Esophagus squamous epithelium (tissue), 5 donors: ENCODE measurements around the gene LARP4B. TPM values are rescaled to one million over a fixed set of nuclear protein-coding genes. Genes with fewer than 3 reads are reported as not detected.
"Not testable (repeated sequence)": the region's sequence is repeated elsewhere in the genome, so short reads cannot be mapped to it uniquely, and the experiment has no call there.

ENCODE experiments used
- DNase-seq: peaks from one replicate; lab custom pipeline; 2025; lab: John Stamatoyannopoulos, UW
- H3K27ac ChIP-seq, 4 donors: fragments of 200-600 bp; sonication (generic); one replicate each; pipeline ENCODE4 v1.5.1; 2016 to 2019; ENCODE audit warnings: mild to moderate bottlenecking in 1 of 4
- H3K27me3 ChIP-seq, 4 donors: fragments of 200-600 bp; sonication (generic); 1 replicate in 3 of 4; 2 replicates in 1 of 4; pipeline versions ENCODE4 v1.5.1 to v1.6.0; 2017 to 2021; ENCODE audit warnings: antibody characterized with exemption in 1 of 4
- H3K36me3 ChIP-seq, 3 donors: fragments of 200-600 bp; sonication (generic); one replicate each; pipeline ENCODE4 v1.5.1; 2016 to 2019
- H3K4me1 ChIP-seq, 3 donors: fragments of 200-600 bp; sonication (generic); one replicate each; pipeline ENCODE4 v1.5.1; 2017 to 2019
- H3K4me3 ChIP-seq, 4 donors: fragments of 200-600 bp; sonication (generic); 1 replicate in 3 of 4; 2 replicates in 1 of 4; pipeline ENCODE4 v1.5.1; 2016 to 2019; ENCODE audit warnings: mild to moderate bottlenecking in 2 of 4, moderate library complexity in 1 of 4
- H3K9me3 ChIP-seq, 3 donors: fragments of 200-600 bp; sonication (generic); one replicate each; pipeline ENCODE4 v1.5.1; 2016 to 2019
- POLR2A ChIP-seq, 4 donors: fragments of 450-650 bp; IDR thresholded peaks; one replicate each; pipeline ENCODE4 v1.6.1; 2017; ENCODE audit warnings: antibody characterized with exemption in 4 of 4, mild to moderate bottlenecking in 4 of 4, moderate library complexity in 3 of 4
- WGBS, 2 donors: methylation state at CpG; one replicate each; pipeline ENCODE4 v1.1.5; 2018; 5-methylcytosine and 5-hydroxymethylcytosine counted together
- intact Hi-C: fragments of 100-400 bp; cut with DNase I; formaldehyde crosslinking; loops from one replicate; pipeline ENCODE4 v1.15.0; 2022
- total RNA-seq, 4 donors: library from RNA; depleted of rRNA; stranded (reverse); fragments of >200 nt; gene quantifications; one replicate each; pipeline ENCODE4 v1.1.0, GENCODE V29; 2016
- TF ChIP-seq, protein P1 (sequence below), 6 experiments: fragments of 450-650 bp in 4 of 6; fragments of 200-600 bp in 2 of 6; sonication (generic) in 2 of 6; IDR thresholded peaks; one replicate each; pipeline ENCODE4 v1.5.1; 2016 to 2019; ENCODE audit warnings: antibody characterized with exemption in 6 of 6, mild to moderate bottlenecking in 4 of 6, moderate library complexity in 4 of 6
- donor health status: DM: yes; HTN: yes; CAD: no.

LARP4B gene
- total RNA-seq, 4 donors from 2014 or later = 32.7 to 75.5 (median 63.4) TPM

DNA sequence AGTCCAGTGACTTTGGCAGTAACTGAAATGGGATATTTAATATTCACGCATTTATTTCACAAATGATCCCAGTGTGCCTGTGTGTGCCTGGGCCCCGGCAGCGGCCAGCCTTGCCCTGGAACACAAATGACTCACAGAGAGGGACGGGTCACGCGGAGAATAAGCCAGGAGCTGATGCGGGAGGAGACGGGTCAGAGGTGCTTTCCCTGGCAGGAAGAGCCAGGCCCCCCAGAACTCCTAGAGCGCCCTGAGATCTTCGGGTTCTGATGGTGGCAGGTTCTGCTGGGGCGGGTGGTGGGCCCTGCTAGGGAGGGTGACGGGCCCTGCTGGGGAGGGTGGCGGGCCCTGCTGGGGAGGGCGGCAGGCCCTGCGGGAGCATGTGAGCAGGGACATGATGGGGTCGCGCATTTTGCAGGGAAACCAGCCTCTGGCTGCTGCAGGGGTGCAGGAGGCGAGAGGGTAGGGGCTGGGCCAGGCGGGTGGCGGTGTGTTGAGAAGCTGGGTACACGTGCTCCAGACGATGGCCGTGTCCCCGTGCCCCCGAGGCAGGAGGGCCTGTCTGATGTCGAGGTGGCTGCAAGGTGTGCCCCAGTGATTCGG is 157.8 kb downstream of the LARP4B start:
- Histone ChIP-seq H3K4me1 (peaks cover 0 to 9% (median 0%) of the 10 kb centered on the region in 3 donors), H3K9me3 (peaks cover 0 to 6% (median 4%) of the 10 kb centered on the region in 3 donors), H3K36me3 (no peaks in the 10 kb centered on the region), H3K27me3 (no peaks in the 10 kb centered on the region), H3K27ac (no peak overlapping the region), H3K4me3 (no peak overlapping the region)
- 85 to 87% methylated on average over 9 to 13 of the region's 27 CpGs for WGBS, 2 donors
- TF ChIP-seq, protein P1, sequence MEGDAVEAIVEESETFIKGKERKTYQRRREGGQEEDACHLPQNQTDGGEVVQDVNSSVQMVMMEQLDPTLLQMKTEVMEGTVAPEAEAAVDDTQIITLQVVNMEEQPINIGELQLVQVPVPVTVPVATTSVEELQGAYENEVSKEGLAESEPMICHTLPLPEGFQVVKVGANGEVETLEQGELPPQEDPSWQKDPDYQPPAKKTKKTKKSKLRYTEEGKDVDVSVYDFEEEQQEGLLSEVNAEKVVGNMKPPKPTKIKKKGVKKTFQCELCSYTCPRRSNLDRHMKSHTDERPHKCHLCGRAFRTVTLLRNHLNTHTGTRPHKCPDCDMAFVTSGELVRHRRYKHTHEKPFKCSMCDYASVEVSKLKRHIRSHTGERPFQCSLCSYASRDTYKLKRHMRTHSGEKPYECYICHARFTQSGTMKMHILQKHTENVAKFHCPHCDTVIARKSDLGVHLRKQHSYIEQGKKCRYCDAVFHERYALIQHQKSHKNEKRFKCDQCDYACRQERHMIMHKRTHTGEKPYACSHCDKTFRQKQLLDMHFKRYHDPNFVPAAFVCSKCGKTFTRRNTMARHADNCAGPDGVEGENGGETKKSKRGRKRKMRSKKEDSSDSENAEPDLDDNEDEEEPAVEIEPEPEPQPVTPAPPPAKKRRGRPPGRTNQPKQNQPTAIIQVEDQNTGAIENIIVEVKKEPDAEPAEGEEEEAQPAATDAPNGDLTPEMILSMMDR (IDR thresholded peaks at IDR 0.05) = no peak
- no peak for TF ChIP-seq POLR2A (IDR thresholded peaks at IDR 0.05)
- DNase-seq = no peak
- intact Hi-C loops = no loop called here

GRCh38 chr10:772227-772637 is 159.3 kb downstream of the LARP4B start:
- TF ChIP-seq, protein P1 (IDR thresholded peaks at IDR 0.05) = no peak
- TF ChIP-seq POLR2A (IDR thresholded peaks at IDR 0.05) = no peak
- WGBS, 2 donors = 68 to 78% methylated on average over 2 to 8 of the region's 14 CpGs

GRCh38 chr10:771647-772046 is 159.9 kb downstream of the LARP4B start:
- WGBS, 2 donors = 79 to 83% methylated on average over 9 to 10 of the region's 10 CpGs
- peaks cover 0 to 9% (median 0%) of the 10 kb centered on the region in 3 donors for H3K4me1 ChIP-seq
- H3K27ac ChIP-seq = no peak overlapping the region
- H3K27me3 ChIP-seq = no peaks in the 10 kb centered on the region
- peaks cover 0 to 14% (median 4%) of the 10 kb centered on the region in 3 donors for H3K9me3 ChIP-seq
- intact Hi-C loops = no loop called here
- no peak for TF ChIP-seq POLR2A (IDR thresholded peaks at IDR 0.05)
- H3K36me3 ChIP-seq = no peaks in the 10 kb centered on the region
- H3K4me3 ChIP-seq = no peak overlapping the region
- DNase-seq = no peak

More at GRCh38 chr10:772227-772637, 159.3 kb downstream of the LARP4B start:
- DNase-seq = no peak
- Histone ChIP-seq H3K27ac (no peak overlapping the region), H3K27me3 (no peaks in the 10 kb centered on the region), H3K9me3 (peaks cover 0 to 13% (median 4%) of the 10 kb centered on the region in 3 donors), H3K4me1 (peaks cover 0 to 9% (median 0%) of the 10 kb centered on the region in 3 donors), H3K36me3 (no peaks in the 10 kb centered on the region), H3K4me3 (no peak overlapping the region)
- intact Hi-C loops = no loop called here

GRCh38 chr10:770975-771374 is 160.5 kb downstream of the LARP4B start:
- H3K4me3 ChIP-seq = no peak overlapping the region
- TF ChIP-seq, protein P1 (IDR thresholded peaks at IDR 0.05) = no peak
- TF ChIP-seq POLR2A (IDR thresholded peaks at IDR 0.05) = no peak
- no peaks in the 10 kb centered on the region for H3K27me3 ChIP-seq
- no peak for DNase-seq
- no peak overlapping the region for H3K27ac ChIP-seq
- intact Hi-C loops = no loop called here
- H3K9me3 ChIP-seq = peaks cover 0 to 14% (median 4%) of the 10 kb centered on the region in 3 donors
- 89 to 91% methylated on average over 12 to 14 of the region's 15 CpGs for WGBS, 2 donors
- no peaks in the 10 kb centered on the region for H3K36me3 ChIP-seq
- H3K4me1 ChIP-seq = peaks cover 0 to 9% (median 0%) of the 10 kb centered on the region in 3 donors

DNA sequence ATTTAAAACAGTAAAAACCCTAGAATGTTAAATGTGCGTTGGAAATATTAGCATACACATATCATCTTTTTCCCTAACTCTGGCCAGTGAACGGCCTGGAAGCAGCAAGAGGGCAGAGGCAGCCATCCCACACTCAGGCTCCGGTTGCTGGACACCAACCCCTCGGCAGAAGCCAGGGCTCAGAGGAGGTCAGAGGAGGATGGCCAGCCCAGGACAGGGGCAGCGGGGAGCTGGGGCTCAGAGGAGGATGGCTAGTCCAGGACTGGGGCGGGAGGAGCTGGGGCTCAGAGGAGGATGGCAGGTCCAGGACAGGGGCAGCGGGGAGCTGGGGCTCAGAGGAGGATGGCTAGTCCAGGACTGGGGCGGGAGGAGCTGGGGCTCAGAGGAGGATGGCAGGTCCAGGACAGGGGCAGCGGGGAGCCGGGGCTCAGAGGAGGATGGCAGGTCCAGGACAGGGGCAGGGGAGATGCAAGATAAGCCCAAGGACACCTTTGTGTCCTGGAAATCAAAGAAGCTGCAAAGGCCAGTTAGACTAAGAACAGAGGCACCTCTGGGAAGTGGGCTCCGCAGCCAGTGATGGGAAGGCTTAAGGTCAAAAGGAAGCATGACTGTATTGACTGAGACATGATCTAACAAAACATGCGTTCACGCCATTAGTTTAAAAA is 161.3 kb downstream of the LARP4B start:
- H3K27ac ChIP-seq, H3K4me3 ChIP-seq, H3K4me1 ChIP-seq, intact Hi-C loops, DNase-seq, H3K27me3 ChIP-seq, H3K36me3 ChIP-seq: not testable (repeated sequence)
- WGBS, 2 donors = 90 to 93% methylated on average over 9 to 12 of the region's 13 CpGs
- peaks cover 0 to 14% (median 4%) of the 10 kb centered on the region in 3 donors for H3K9me3 ChIP-seq

DNA sequence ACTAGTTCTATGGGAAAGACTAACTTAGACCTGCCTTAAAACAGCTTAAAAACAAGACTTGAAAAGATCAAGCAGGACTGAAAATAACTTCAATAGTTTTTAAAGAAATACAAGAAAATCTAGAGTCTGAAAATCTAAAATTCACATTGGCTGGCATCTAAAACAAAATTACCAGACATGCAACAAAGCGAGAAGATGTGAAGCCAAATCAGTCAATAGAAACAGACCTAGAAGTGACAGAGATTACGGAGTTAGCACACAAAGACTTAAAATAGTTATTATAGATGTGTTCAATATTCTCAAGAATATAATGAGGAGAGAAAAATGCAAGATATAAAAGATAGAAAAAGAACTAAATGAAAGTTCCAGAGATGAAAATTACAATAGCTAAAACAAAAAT is 163.7 kb downstream of the LARP4B start:
- TF ChIP-seq POLR2A (IDR thresholded peaks at IDR 0.05) = no peak
- TF ChIP-seq, protein P1 (IDR thresholded peaks at IDR 0.05) = no peak

More for the DNA sequence above, 163.7 kb downstream of the LARP4B start:
- peaks cover 0 to 21% (median 4%) of the 10 kb centered on the region in 3 donors for H3K9me3 ChIP-seq
- H3K27ac ChIP-seq = no peak overlapping the region
- no peaks in the 10 kb centered on the region for H3K36me3 ChIP-seq
- H3K4me1 ChIP-seq = no peaks in the 10 kb centered on the region
- H3K27me3 ChIP-seq = no peaks in the 10 kb centered on the region
- no peak overlapping the region for H3K4me3 ChIP-seq
- intact Hi-C loops = no loop called here
- no peak for DNase-seq
- WGBS, 2 donors = 88 to 90% methylated on average over 2 of the region's 2 CpGs
